AG08396 (cell line): ENCODE results near the gene ERCC3.
"Not testable (repeated sequence)": the region's sequence is repeated elsewhere in the genome, so short reads cannot be mapped to it uniquely, and the experiment has no call there.

Experiments used
- DNase-seq: peaks from one replicate; pipeline ENCODE4 v3.0.0; 2012; ENCODE audit warnings: low spot score, mixed read lengths

The ERCC3 gene

GRCh38 chr2:127279781-127280180 is 14.2 kb downstream of the ERCC3 start:
- no peak for DNase-seq

GRCh38 chr2:127278959-127279358 is 15.0 kb downstream of the ERCC3 start:
- DNase-seq, result no peak

DNA sequence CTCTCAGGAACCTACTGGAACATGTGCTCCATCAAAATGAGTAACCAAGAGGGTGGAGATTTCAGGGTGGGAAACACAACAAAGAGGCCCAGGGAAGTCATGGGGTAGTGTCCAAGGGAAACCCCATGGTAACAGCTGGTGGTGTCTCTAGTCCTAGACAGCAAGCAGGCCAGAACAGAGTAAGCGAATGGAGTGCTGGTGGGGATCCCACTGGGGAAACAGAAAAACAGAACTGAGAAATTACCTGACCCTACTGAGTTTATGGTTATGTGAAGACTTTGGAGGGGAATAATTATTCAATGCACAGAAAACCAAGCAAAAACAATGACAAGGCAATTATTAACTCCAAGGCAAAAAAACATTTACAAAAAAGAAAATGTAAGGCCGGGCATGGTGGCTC is 16.9 kb downstream of the ERCC3 start:
- DNase-seq, result no peak

- DNase-seq, result no peak
Observed at GRCh38 chr2:127275789-127276188, 18.2 kb downstream of the ERCC3 start.

- DNase-seq, result no peak
Observed at GRCh38 chr2:127275356-127275755, 18.6 kb downstream of the ERCC3 start.

- no peak for DNase-seq
Observed at GRCh38 chr2:127270663-127271062, 23.3 kb downstream of the ERCC3 start.

GRCh38 chr2:127261804-127262406 is 32.0 kb downstream of the ERCC3 start:
- no peak for DNase-seq

GRCh38 chr2:127259355-127259754 is 34.6 kb downstream of the ERCC3 start:
- DNase-seq, result no peak

DNA sequence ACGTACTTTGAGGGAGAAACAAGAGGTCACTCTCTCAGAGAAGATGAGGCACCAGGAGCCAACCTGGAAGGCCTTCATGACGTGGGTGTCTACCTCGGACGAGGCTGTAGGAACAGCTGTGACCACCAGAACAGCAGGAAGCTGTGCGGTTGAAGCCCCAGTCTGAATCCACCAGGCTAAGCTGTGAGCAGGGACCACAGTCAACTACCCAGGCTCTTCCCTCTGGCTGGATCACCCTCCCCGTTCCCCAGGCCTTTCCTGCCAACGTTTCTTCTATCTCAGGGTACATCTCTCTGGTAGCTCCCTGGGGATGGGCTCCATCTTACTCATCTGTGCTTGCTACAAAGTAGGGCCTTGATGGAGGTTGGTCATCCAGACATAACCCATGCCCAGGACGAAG is 37.1 kb downstream of the ERCC3 start:
- DNase-seq, result no peak

DNA sequence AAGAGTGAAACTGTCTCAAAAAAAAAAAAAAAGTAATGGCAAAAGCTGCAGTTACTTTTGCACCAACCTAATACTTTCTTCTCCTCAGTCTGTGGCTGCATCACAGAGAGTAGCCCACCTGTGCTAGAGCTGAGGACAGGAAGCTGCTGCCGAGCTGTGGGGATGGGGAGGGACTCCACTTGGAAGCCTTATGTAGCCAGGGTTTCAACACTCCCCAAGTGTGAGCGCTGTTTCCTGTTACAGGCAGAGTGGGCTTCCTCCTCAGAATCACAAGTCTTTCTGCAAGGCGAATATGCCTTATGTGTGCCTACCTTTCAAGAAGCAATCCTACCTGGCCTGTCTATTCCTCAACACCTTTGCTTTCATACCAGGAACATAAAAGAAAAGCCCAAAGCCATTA is 37.6 kb downstream of the ERCC3 start:
- DNase-seq, result no peak

DNA sequence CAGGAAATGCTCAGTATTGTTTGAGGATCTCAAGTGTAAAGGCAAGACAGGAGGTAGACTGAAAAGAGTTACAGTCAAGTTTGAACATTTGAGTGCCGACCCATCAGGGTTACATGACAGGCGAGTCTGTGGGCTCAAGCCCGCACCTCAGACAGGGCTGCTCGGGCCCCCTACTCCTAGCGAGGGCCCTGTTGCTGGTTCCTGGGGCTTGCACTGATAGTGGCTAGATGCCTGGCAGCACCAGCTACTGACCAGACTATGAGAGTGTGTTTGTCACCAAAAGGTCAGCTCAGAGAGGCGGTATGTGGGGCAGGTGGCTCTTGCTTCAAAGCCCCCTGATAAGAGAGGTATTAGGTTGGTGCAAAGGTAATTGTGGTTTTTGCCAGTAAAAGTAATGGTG is 38.2 kb downstream of the ERCC3 start:
- DNase-seq, result no peak

DNA sequence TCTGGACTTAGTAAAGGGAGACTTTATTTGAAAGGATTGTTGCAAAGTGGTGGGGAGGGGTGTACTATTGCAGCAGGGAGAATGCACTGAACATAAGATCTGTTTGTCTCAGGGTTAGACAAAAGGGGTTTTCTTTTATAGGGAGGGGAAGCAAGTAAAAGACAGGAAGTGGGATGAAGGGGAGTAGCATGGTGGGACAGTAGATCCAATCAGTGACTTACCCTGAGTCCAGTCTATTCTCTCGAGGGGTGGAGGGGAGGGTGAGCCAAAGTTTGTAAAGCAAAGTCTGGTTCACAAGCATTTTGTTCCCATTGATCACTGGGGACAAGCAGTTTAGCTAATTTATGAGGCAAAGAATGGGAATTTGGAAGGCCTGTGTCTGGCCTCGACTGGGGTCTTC is 38.8 kb downstream of the ERCC3 start:
- no peak for DNase-seq

- no peak for DNase-seq
Observed at GRCh38 chr2:127254386-127254981, 39.5 kb downstream of the ERCC3 start.

GRCh38 chr2:127241184-127241583 is 52.8 kb downstream of the ERCC3 start:
- DNase-seq, result not testable (repeated sequence)

DNA sequence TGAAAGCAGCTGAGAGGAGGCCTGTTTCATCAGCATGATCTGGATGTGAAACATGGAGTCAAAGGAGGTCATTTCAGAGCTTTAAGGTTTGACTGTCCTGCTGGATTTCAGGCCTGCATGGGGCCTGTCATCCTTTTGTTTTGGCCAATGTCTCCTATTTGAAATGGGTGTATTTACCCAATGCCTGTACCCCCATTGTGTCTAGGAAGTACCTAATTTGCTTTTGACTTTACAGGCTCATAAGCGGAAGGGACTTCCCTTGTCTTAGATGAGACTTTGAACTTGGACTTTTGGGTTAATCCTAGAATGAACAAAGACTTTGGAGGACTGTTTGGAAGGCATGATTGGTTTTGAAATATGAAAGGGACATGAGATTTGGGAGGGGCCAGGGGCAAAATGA is 54.5 kb downstream of the ERCC3 start:
- DNase-seq, result no peak

GRCh38 chr2:127237768-127238167 is 56.2 kb downstream of the ERCC3 start:
- DNase-seq, result not testable (repeated sequence)

DNA sequence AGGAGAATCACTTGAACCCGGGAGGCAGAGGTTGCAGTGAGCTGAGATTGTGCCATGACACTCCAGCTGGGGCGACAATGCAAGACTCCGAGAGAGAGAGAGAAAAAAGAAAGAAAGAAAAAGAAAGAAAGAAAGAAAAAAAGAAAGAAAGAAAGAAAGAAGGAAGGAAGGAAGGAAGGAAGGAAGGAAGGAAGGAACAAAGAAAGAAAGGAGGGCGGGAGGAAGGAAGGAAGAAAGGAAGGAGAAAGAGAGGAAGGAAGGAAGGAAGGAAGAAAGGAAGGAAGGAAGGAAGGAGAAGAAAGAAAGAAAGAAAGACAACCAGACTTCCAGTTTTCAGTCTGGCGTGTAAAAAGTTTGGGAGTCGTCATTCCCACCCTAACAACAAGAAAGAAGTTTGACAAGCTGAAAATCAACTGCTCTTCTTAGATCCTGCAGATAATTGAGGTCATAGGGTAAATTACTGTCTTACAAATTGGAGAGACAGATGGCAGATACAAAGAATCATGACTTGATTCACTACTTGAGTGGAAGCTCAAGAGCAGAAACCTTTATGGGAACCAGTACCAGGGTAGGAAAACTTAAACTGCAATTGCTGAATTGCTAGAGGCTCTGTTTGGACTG is 58.8 kb downstream of the ERCC3 start:
- DNase-seq, result no peak

DNA sequence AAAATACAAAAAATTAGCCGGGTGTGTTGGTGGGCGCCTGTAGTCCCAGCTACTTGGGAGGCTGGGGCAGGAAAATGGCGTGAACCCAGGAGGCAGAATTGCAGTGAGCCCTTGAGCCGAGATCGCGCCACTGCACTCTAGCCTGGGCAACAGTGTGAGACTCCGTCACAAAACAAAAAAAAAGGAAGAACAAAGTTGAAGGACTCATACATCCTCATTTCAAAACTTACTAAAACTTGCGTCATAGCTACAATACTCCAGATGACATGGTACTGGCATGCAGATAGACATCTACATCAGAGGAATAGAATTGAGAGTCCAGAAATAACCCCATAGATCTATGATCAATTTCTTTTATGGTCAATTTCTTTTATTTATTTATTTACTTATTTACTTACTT is 60.2 kb downstream of the ERCC3 start:
- DNase-seq, result no peak

- no peak for DNase-seq
Observed at GRCh38 chr2:127231130-127231865, 62.6 kb downstream of the ERCC3 start.

DNA sequence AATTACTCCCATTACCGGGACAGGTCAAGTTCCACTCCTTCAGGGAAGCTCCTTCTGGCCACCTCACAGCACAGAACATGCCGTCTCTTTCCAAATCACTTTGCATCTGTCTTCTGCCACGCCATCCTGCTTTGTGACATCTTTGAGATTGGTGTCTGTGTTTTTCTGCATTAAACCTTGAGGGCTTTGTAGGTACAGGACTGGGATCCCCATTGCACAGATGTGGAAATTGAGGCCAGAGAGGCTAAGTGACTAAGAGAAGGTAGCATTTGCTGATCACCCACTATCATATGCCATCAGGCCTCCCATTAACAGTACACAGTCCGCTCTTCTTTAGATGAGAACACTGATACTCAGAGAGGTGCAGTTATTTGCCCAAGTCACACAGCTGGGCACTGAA is 64.4 kb downstream of the ERCC3 start:
- DNase-seq, result no peak

DNA sequence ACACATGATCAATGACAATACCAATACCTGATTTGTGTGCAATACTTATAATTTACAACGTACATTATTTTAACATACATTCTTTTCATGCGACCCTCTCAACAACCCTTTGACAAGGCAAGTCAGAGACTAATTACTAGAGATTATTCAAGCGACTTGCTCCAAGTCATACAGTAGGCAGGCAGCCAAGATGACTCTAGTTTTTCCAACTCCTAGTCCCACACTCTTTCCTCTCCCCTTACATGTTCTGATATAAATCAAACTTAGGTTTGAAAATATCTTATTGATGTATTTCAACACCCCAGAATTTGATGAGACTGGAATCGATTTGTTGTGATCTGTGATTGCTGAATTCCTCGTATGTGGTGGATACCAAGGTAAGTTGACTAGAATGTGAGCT is 65.8 kb downstream of the ERCC3 start:
- no peak for DNase-seq

DNA sequence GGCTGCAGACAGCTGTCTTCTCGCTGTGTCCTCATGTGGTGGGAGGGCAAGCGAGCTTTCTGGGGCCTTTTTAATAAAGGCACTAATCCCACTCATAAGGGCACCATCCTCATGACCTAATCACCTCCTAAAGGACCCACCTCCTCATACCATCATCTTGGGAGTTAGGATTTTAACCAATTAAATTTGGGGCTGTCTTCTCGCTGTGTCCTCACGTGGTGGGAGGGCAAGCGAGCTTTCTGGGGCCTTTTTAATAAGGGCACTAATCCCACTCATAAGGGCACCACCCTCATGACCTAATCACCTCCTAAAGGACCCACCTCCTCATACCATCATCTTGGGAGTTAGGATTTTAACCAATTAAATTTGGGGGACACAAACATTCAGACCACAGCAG is 66.7 kb downstream of the ERCC3 start:
- DNase-seq, result not testable (repeated sequence)
